ENCODE results near the gene TMEM217. TPM values are rescaled to one million over a fixed set of nuclear protein-coding genes. Genes with fewer than 3 reads are reported as not detected.

Gene TMEM217
- total RNA-seq, 1 experiment from 2014 or later, result 2.4 TPM

DNA sequence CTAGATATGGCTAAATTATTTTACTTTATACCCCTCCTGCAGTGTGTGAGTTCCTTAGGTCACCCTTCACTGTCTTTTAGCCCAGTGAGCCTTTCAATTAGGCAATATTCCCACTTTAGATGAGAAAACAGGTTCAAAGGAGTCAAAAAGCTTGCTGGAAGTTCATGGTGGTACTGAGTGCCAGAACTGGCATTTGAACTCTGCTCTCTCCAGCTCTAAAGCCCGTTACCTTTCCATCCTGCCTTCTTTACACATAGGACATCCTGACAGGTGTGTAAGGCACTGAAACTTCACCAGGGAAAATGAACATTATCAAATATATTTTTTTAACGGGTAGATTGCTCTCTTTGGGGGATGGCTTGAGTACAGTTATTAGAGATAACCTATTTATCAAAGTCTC lies 11.2 kb upstream of the TMEM217 start:
- ATAC-seq, result no peak
- Histone ChIP-seq H3K4me1 (ENCODE audit: insufficient read depth, low read length) (no peaks in the 10 kb centered on the region), H3K27me3 (ENCODE audit: low read length) (no peaks in the 10 kb centered on the region), H2AFZ (ENCODE audit: low read length) (no peak overlapping the region), H3K4me3 (ENCODE audit: low read length) (no peak overlapping the region), H3F3A (ENCODE audit: low read length, unreplicated experiment) (no peaks in the 10 kb centered on the region), H3K36me3 (ENCODE audit: low read depth, low read length) (peaks cover 7% of the 10 kb centered on the region), H4K20me1 (ENCODE audit: low read length) (no peaks in the 10 kb centered on the region), H3K27ac (ENCODE audit: low read length) (no peak overlapping the region), H3K4me2 (ENCODE audit: low read length) (no peak overlapping the region), H3K9me2 (replicated peaks; ENCODE audit: low read length) (no peaks in the 10 kb centered on the region), H3K9ac (ENCODE audit: low read length) (no peak overlapping the region), H3K79me2 (ENCODE audit: low read length) (peaks cover 26% of the 10 kb centered on the region), H3K9me3 (ENCODE audit: low read length) (no peaks in the 10 kb centered on the region)
- DNase-seq, result no peak
- BruUV-seq (replicated peaks), result no TSS peak
- ChIA-PET CTCF (no interaction called here), POLR2A (ENCODE audit: unreplicated experiment) (no interaction called here)
- TF ChIP-seq, protein P1, sequence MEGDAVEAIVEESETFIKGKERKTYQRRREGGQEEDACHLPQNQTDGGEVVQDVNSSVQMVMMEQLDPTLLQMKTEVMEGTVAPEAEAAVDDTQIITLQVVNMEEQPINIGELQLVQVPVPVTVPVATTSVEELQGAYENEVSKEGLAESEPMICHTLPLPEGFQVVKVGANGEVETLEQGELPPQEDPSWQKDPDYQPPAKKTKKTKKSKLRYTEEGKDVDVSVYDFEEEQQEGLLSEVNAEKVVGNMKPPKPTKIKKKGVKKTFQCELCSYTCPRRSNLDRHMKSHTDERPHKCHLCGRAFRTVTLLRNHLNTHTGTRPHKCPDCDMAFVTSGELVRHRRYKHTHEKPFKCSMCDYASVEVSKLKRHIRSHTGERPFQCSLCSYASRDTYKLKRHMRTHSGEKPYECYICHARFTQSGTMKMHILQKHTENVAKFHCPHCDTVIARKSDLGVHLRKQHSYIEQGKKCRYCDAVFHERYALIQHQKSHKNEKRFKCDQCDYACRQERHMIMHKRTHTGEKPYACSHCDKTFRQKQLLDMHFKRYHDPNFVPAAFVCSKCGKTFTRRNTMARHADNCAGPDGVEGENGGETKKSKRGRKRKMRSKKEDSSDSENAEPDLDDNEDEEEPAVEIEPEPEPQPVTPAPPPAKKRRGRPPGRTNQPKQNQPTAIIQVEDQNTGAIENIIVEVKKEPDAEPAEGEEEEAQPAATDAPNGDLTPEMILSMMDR (conservative IDR thresholded peaks at IDR 0.05; ENCODE audit: low read depth, low read length), result no peak
- TF ChIP-seq EZH2phosphoT487 (IDR thresholded peaks at IDR 0.05; ENCODE audit: borderline replicate concordance, low read length) (no peak), EZH2 (IDR thresholded peaks at IDR 0.05; ENCODE audit: low read length, unreplicated experiment) (no peak)
- intact Hi-C loops (cut with micrococcal nuclease), result no loop called here

- CTCF ChIA-PET, result no interaction called here
- H3K9me2 ChIP-seq (replicated peaks; ENCODE audit: low read length), result no peaks in the 10 kb centered on the region
- DNase-seq, result no peak
- POLR2A ChIA-PET (ENCODE audit: unreplicated experiment), result no interaction called here
- H3K27me3 ChIP-seq (ENCODE audit: low read length), result no peaks in the 10 kb centered on the region
- BruUV-seq (replicated peaks), result no TSS peak
- H4K20me1 ChIP-seq (ENCODE audit: low read length), result no peaks in the 10 kb centered on the region
- no peak overlapping the region for H3K4me2 ChIP-seq (ENCODE audit: low read length)
- peaks cover 4% of the 10 kb centered on the region; the same call in 1 of the 2 replicates for H3K36me3 ChIP-seq (ENCODE audit: low read depth, low read length)
- H2AFZ ChIP-seq (ENCODE audit: low read length), result no peak overlapping the region
- no peaks in the 10 kb centered on the region for H3K9me3 ChIP-seq (ENCODE audit: low read length)
- no peaks in the 10 kb centered on the region for H3K4me1 ChIP-seq (ENCODE audit: insufficient read depth, low read length)
- no peak overlapping the region for H3K27ac ChIP-seq (ENCODE audit: low read length)
- H3F3A ChIP-seq (ENCODE audit: low read length, unreplicated experiment), result no peaks in the 10 kb centered on the region
- peaks cover 56% of the 10 kb centered on the region for H3K79me2 ChIP-seq (ENCODE audit: low read length)
- no peak overlapping the region for H3K9ac ChIP-seq (ENCODE audit: low read length)
- no peak for ATAC-seq
- TF ChIP-seq EZH2phosphoT487 (IDR thresholded peaks at IDR 0.05; ENCODE audit: borderline replicate concordance, low read length), result no peak
- TF ChIP-seq, protein P1 (conservative IDR thresholded peaks at IDR 0.05; ENCODE audit: low read depth, low read length), result no peak
- TF ChIP-seq EZH2 (IDR thresholded peaks at IDR 0.05; ENCODE audit: low read length, unreplicated experiment), result no peak
- intact Hi-C loops (cut with micrococcal nuclease), result no loop called here
- H3K4me3 ChIP-seq (ENCODE audit: low read length), result no peak overlapping the region
Measured at GRCh38 chr6:37265860-37266259, 7.9 kb upstream of the TMEM217 start.

DNA sequence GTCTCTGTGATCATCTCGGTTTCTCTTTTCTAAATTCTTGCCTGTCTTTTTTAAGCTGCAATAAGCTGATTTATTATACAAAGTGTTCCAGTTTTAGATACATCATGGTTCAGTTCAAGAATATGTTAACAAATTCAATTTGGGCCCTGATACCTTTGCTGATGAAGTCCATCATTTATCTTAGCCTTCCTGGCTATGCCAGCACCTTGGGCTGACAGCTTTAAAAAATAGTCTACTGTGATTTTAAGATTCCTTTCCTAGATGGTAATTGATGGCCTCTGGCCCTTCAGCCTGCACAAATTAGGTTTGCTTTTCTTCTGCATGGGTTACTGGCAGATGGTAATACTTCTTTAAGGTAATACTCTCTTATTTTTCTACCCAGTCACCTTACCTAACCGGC lies 7.1 kb upstream of the TMEM217 start:
- CTCF ChIA-PET, result interaction anchor here (0.6 kb wide), 1 partner anchor 308 kb away, joined by 5 read pairs; no protein-coding TSS in a partner anchor

More for the DNA sequence above, 7.1 kb upstream of the TMEM217 start:
- no TSS peak for BruUV-seq (replicated peaks)
- Histone ChIP-seq H3K27ac (ENCODE audit: low read length) (no peak overlapping the region), H3K27me3 (ENCODE audit: low read length) (no peaks in the 10 kb centered on the region), H3K9me2 (replicated peaks; ENCODE audit: low read length) (no peaks in the 10 kb centered on the region), H3K36me3 (ENCODE audit: low read depth, low read length) (no peaks in the 10 kb centered on the region), H2AFZ (ENCODE audit: low read length) (no peak overlapping the region), H3K9me3 (ENCODE audit: low read length) (no peaks in the 10 kb centered on the region), H3K9ac (ENCODE audit: low read length) (no peak overlapping the region), H3K4me3 (ENCODE audit: low read length) (no peak overlapping the region), H3F3A (ENCODE audit: low read length, unreplicated experiment) (no peaks in the 10 kb centered on the region), H4K20me1 (ENCODE audit: low read length) (no peaks in the 10 kb centered on the region), H3K4me2 (ENCODE audit: low read length) (no peak overlapping the region), H3K4me1 (ENCODE audit: insufficient read depth, low read length) (0 out of 2 replicates have a peak, but pooled peaks cover 1% of the 10 kb centered on the region), H3K79me2 (ENCODE audit: low read length) (peaks cover 65% of the 10 kb centered on the region)
- no peak for DNase-seq
- intact Hi-C loops (cut with micrococcal nuclease), result no loop called here
- TF ChIP-seq, protein P1 (conservative IDR thresholded peaks at IDR 0.05; ENCODE audit: low read depth, low read length), result no peak
- TF ChIP-seq EZH2 (IDR thresholded peaks at IDR 0.05; ENCODE audit: low read length, unreplicated experiment) (no peak), EZH2phosphoT487 (IDR thresholded peaks at IDR 0.05; ENCODE audit: borderline replicate concordance, low read length) (no peak)
- ATAC-seq, result no peak
- POLR2A ChIA-PET (ENCODE audit: unreplicated experiment), result no interaction called here
